Mesendoderm (in vitro differentiated cells): Measurements from ENCODE around the gene PDGFD.

Experiments used
- DNase-seq: peaks from one replicate; pipeline ENCODE4 v3.0.0; 2013
- H2AK5ac ChIP-seq: 2 replicates; pipeline ENCODE4 v1.6.1; 2013; ENCODE audit warnings: low read length, inconsistent platforms
- H2BK120ac ChIP-seq: 2 replicates; pipeline ENCODE4 v1.6.1; 2013; ENCODE audit warnings: low read depth, mild to moderate bottlenecking, low read length, moderate library complexity, mixed read lengths
- H2BK15ac ChIP-seq: replicated peaks from 2 replicates; pipeline ENCODE4 v1.6.1; 2013; ENCODE audit warnings: low read depth, mild to moderate bottlenecking, moderate library complexity
- H2BK5ac ChIP-seq: 2 replicates; pipeline ENCODE4 v1.6.1; 2013; ENCODE audit warnings: low read length, inconsistent platforms
- H3K18ac ChIP-seq: 2 replicates; pipeline ENCODE4 v1.6.1; 2013; ENCODE audit warnings: mild to moderate bottlenecking, low read length, mixed read lengths
- H3K23ac ChIP-seq: one replicate; pipeline ENCODE4 v1.6.1; 2013; ENCODE audit warnings: low read length
- H3K27ac ChIP-seq: 2 replicates; pipeline ENCODE4 v1.5.1; 2013; ENCODE audit warnings: low read depth, mild to moderate bottlenecking, inconsistent platforms, low read length, moderate library complexity
- H3K27me3 ChIP-seq: 2 replicates; pipeline ENCODE4 v1.6.1; 2013; ENCODE audit warnings: low read length, control low read depth, mild to moderate bottlenecking, inconsistent platforms; ENCODE audit not compliant: insufficient read depth, poor library complexity
- H3K36me3 ChIP-seq: 2 replicates; pipeline ENCODE4 v1.6.1; 2013; ENCODE audit warnings: low read length, inconsistent platforms; ENCODE audit not compliant: control insufficient read depth, insufficient read depth
- H3K4ac ChIP-seq: one replicate; pipeline ENCODE4 v1.6.1; 2013; ENCODE audit warnings: low read depth, mild to moderate bottlenecking, low read length, moderate library complexity
- H3K4me1 ChIP-seq: 2 replicates; pipeline ENCODE4 v1.6.1; 2013; ENCODE audit warnings: low read depth, low read length, inconsistent platforms; ENCODE audit not compliant: control insufficient read depth
- H3K4me2 ChIP-seq: 2 replicates; pipeline ENCODE4 v1.6.1; 2013; ENCODE audit warnings: low read length
- H3K4me3 ChIP-seq: 2 replicates; pipeline ENCODE4 v1.5.1; 2013; ENCODE audit warnings: mild to moderate bottlenecking, low read length
- H3K56ac ChIP-seq: one replicate; pipeline ENCODE4 v1.6.1; 2013; ENCODE audit warnings: low read length
- H3K79me1 ChIP-seq: 2 replicates; pipeline ENCODE4 v1.6.1; 2013; ENCODE audit warnings: low read length, inconsistent platforms
- H3K79me2 ChIP-seq: 2 replicates; pipeline ENCODE4 v1.6.1; 2013; ENCODE audit warnings: mild to moderate bottlenecking, low read length; ENCODE audit not compliant: control insufficient read depth, insufficient read depth
- H3K9ac ChIP-seq: 2 replicates; pipeline ENCODE4 v1.6.1; 2013; ENCODE audit warnings: low read length, inconsistent platforms
- H4K5ac ChIP-seq: one replicate; pipeline ENCODE4 v1.6.1; 2013; ENCODE audit warnings: low read length
- H4K8ac ChIP-seq: one replicate; pipeline ENCODE4 v1.6.1; 2013; ENCODE audit warnings: low read depth, mild to moderate bottlenecking, control low read depth, low read length, moderate library complexity
- WGBS: extraction: QIAGEN DNeasy Blood & Tissue Kit; methylation state at CpG from one replicate; pipeline ENCODE4 v1.1.7; 2013; ENCODE audit warnings: low lambda C conversion rate, missing lambda C conversion rate; ENCODE audit not compliant: insufficient coverage; ENCODE audit errors: extremely low coverage; 5-methylcytosine and 5-hydroxymethylcytosine counted together

The PDGFD gene

DNA sequence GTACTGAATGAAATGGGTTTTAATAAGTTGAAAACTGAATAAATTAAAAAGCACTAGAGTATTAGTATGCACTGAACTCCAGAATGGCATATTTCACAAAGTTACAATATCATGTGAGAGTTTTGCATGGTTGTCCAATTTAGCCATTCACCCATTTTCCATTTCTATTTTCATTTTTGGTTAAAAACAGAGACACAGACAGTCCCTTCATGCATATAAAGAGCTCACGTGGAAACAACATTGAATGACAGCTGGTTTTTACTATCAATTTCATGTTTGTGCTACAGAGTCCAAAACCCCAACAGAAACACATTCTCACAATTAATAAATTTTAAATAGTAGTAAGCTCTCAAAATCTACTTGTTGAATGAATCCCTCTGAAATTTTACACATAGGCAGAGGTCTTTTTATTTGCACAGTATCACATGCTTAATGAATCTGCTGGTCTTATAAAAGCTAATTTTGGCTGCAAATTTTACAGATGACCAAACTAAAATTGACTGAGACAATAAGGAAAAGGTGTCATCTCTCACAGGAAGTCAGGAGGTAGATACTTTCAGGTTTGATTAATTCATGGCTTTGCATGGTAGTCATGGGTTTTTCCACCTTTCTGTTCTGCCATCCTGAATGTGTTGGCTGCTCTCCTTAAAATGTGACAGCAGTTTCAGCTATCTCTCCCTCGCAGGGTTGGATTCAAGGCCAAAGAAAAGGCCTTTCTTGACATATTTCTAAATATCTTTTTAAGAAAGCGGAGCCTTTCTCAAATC is 148.1 kb downstream of the PDGFD start:
- no CpG with 5 or more reads among the region's 3 CpGs for WGBS

GRCh38 chr11:104011044-104011443 is 152.9 kb downstream of the PDGFD start:
- no peaks in the 10 kb centered on the region for H3K36me3 ChIP-seq
- H3K9ac ChIP-seq: no peak overlapping the region
- no peaks in the 10 kb centered on the region for H3K27me3 ChIP-seq
- H2BK5ac ChIP-seq: no peak overlapping the region
- H2BK15ac ChIP-seq: no peak overlapping the region
- no peak overlapping the region for H3K56ac ChIP-seq
- no CpG with 5 or more reads among the region's 2 CpGs for WGBS
- H3K79me1 ChIP-seq: no peaks in the 10 kb centered on the region
- H2BK120ac ChIP-seq: no peak overlapping the region
- H3K4me3 ChIP-seq: no peak overlapping the region
- no peak overlapping the region for H3K4ac ChIP-seq
- no peak for DNase-seq
- H3K79me2 ChIP-seq: no peaks in the 10 kb centered on the region
- no peak overlapping the region for H4K5ac ChIP-seq
- no peak overlapping the region for H3K18ac ChIP-seq
- H3K23ac ChIP-seq: no peak overlapping the region
- no peak overlapping the region for H3K27ac ChIP-seq
- H3K4me1 ChIP-seq: no peaks in the 10 kb centered on the region
- no peak overlapping the region for H2AK5ac ChIP-seq
- H3K4me2 ChIP-seq: no peak overlapping the region
- H4K8ac ChIP-seq: no peak overlapping the region

More for the DNA sequence above, 148.1 kb downstream of the PDGFD start:
- Histone ChIP-seq H3K79me1 (no peaks in the 10 kb centered on the region), H3K18ac (no peak overlapping the region), H3K27me3 (no peaks in the 10 kb centered on the region), H4K8ac (no peak overlapping the region), H3K36me3 (no peaks in the 10 kb centered on the region), H3K9ac (no peak overlapping the region), H3K4ac (no peak overlapping the region), H2BK120ac (no peak overlapping the region), H2AK5ac (no peak overlapping the region), H2BK15ac (no peak overlapping the region), H3K4me2 (no peak overlapping the region), H3K56ac (no peak overlapping the region), H4K5ac (no peak overlapping the region), H3K27ac (no peak overlapping the region), H3K4me1 (no peaks in the 10 kb centered on the region), H3K23ac (no peak overlapping the region), H3K4me3 (no peak overlapping the region), H2BK5ac (no peak overlapping the region), H3K79me2 (no peaks in the 10 kb centered on the region)
- DNase-seq: no peak

GRCh38 chr11:104009744-104010143 is 154.2 kb downstream of the PDGFD start:
- no peak overlapping the region for H2BK5ac ChIP-seq
- H3K36me3 ChIP-seq: no peaks in the 10 kb centered on the region
- H3K27me3 ChIP-seq: no peaks in the 10 kb centered on the region
- DNase-seq: peak; percentile 7
- H3K79me2 ChIP-seq: no peaks in the 10 kb centered on the region
- WGBS: no CpG with 5 or more reads among the region's 3 CpGs
- no peak overlapping the region for H3K18ac ChIP-seq
- H3K79me1 ChIP-seq: no peaks in the 10 kb centered on the region
- H3K9ac ChIP-seq: no peak overlapping the region
- H3K4me3 ChIP-seq: no peak overlapping the region
- H4K8ac ChIP-seq: no peak overlapping the region
- H3K4me2 ChIP-seq: no peak overlapping the region
- no peak overlapping the region for H4K5ac ChIP-seq
- H3K23ac ChIP-seq: no peak overlapping the region
- no peak overlapping the region for H3K56ac ChIP-seq
- H2AK5ac ChIP-seq: no peak overlapping the region
- no peak overlapping the region for H3K4ac ChIP-seq
- no peak overlapping the region for H2BK15ac ChIP-seq
- no peak overlapping the region for H3K27ac ChIP-seq
- no peaks in the 10 kb centered on the region for H3K4me1 ChIP-seq
- no peak overlapping the region for H2BK120ac ChIP-seq

DNA sequence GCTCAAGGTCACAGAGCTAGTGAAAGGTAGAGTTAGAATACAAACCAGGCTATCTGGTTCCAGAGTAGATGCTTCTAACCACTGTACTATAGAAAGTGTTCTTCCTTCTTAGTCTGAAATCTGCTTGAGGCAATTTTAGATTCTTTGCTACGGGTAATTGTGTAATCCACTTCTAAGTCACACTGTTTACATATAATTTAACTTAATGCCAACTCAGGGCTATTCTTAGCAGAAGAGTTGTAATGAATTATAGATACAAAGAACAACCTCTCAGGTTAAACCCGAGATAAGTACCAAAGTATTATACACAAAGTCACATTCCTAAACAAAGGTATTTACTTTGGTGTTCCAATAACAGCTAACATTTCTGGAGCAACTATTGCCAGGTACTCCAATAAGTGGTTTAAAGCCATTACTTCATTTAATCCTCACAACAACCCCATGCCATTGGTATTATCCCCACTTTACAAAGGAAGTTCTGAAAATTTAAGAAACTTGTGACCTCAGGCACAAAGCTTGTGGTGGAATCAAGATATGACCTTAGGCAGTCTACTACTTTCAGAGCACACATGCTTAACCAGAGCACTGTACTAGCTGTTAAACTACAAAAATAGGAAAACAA is 158.6 kb downstream of the PDGFD start:
- no peaks in the 10 kb centered on the region for H3K4me1 ChIP-seq
- no peak overlapping the region for H4K5ac ChIP-seq
- WGBS: no CpG with 5 or more reads among the region's 2 CpGs
- no peak overlapping the region for H2AK5ac ChIP-seq
- H2BK120ac ChIP-seq: no peak overlapping the region
- H3K23ac ChIP-seq: no peak overlapping the region
- no peaks in the 10 kb centered on the region for H3K27me3 ChIP-seq
- no peak overlapping the region for H3K27ac ChIP-seq
- no peak overlapping the region for H3K56ac ChIP-seq
- H3K4me2 ChIP-seq: no peak overlapping the region
- no peak overlapping the region for H4K8ac ChIP-seq
- H3K9ac ChIP-seq: no peak overlapping the region
- H3K18ac ChIP-seq: no peak overlapping the region
- H2BK15ac ChIP-seq: no peak overlapping the region
- H3K36me3 ChIP-seq: no peaks in the 10 kb centered on the region
- DNase-seq: no peak
- H2BK5ac ChIP-seq: no peak overlapping the region
- no peaks in the 10 kb centered on the region for H3K79me1 ChIP-seq
- no peak overlapping the region for H3K4ac ChIP-seq
- H3K4me3 ChIP-seq: no peak overlapping the region
- H3K79me2 ChIP-seq: no peaks in the 10 kb centered on the region

DNA sequence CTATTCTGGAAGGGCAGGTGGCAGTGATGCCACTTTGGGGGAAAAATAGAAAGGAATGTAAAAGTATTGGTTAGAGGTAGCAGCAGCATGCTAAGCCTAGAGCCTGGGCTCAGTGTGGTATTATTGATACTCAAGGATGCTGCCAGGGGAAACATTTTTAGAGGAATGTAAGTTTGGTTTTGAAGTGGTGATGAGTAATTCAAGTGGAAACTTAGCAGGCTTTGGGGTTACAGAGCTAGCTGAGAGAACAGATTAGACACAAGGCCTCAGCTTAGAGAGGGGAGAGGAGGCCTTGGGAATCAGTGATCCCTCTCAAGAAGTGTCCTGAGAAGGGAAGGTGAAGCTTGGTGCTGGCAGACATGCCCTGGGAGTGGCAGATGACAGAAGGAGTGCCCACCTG is 160.5 kb downstream of the PDGFD start:
- Histone ChIP-seq H2AK5ac (no peak overlapping the region), H3K27me3 (no peaks in the 10 kb centered on the region), H2BK120ac (no peak overlapping the region), H2BK15ac (no peak overlapping the region), H3K4me2 (no peak overlapping the region), H2BK5ac (no peak overlapping the region), H4K8ac (no peak overlapping the region), H3K23ac (no peak overlapping the region), H3K56ac (no peak overlapping the region), H4K5ac (no peak overlapping the region), H3K18ac (no peak overlapping the region), H3K4ac (no peak overlapping the region), H3K79me2 (no peaks in the 10 kb centered on the region), H3K4me1 (no peaks in the 10 kb centered on the region), H3K36me3 (no peaks in the 10 kb centered on the region), H3K27ac (no peak overlapping the region), H3K4me3 (no peak overlapping the region), H3K79me1 (no peaks in the 10 kb centered on the region), H3K9ac (no peak overlapping the region)
- DNase-seq: no peak
